ENCODE data around the gene CNTN4. TPM values are rescaled to one million over a fixed set of nuclear protein-coding genes. Genes with fewer than 3 reads are reported as not detected.

The CNTN4 gene
- total RNA-seq, 1 donor from 2014 or later = not detected

DNA sequence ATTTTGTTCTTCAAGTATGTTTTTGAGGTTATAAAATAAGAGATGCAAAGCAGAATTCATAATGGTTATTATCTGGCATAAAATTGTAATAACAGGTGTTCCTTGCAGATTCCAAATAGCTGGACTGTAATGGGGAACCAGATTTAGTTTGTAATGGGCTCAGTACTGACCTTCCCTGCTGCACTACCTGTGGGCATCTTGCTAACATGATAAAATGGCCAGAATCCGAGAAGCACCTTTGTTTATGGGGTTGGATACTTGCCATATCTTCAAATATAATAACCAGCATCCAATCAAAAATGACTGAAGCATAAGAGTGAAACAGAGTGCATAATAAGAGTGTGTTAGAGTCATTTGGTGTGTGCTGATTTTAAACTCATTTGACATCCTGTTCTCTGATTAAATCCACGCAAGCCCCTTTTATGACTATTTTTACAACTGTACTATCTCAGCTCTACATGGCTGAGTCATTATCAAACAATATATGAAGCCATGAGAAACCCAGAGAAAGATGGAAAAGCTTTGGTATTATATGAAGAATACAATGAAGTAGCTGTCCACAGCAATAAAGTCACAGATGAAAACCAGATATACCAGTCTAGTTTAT lies 292.4 kb downstream of the CNTN4 start:
- DNase-seq (ENCODE audit: low read depth in 2 of 2) = no peak

DNA sequence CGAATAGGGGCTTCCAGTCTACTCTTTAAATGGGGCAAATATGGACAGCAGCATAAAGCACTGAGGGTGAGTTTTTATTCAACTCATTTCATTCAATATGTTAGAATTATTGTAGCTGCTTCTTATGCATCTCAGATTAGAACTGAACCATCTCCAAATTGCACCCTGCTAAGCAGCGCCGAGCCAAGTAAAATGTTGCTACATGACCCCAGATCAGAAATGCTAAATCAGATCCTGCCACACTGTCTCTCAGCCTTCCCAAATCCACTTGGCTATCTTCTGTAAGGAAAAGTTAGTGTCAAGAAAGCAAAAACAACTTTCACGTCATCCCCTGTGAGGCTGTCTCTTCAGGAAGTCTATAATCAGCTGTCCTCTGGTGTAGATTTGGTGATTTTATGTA lies 293.2 kb downstream of the CNTN4 start:
- DNase-seq (ENCODE audit: low read depth in 2 of 2) = no peak

DNA sequence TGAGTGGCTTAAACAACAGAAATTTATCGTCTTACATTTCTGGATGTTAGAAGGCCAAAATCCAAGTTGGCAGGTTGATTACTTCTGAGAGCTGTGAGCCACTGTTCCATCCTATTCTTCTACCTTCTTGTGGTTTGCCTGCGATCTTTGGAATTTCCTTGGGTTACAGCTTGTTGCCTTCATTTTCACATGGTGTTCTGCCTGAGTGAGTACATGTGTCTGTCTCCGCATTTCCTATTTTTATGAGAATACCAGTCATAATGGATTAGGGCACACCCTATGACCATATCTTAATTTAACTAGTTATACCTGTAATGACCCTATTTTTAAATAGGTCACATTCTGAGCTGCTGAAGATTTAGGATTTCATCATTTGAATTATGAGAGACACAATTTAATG lies 294.3 kb downstream of the CNTN4 start:
- no peak for DNase-seq (ENCODE audit: low read depth in 2 of 2)

DNA sequence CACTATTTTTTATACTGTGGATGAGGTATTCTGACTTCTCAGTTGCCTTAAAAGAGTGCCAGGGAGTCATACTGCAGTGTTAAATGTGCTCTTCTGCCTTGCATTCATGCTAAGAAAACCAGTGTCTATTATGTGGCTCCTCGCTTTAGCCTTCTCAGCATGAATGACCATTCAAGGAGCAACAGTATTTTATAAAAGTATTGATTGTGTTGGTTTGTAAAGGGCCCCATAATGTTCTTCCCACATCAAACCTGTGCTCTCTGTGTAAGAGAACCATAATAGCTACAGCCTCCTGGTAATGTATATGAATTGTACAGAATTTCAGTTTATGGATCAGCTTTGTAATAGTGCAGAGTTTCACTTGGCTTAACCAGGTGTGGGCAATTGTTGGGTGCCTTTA lies 316.4 kb downstream of the CNTN4 start:
- DNase-seq (ENCODE audit: low read depth in 2 of 2) = no peak

DNA sequence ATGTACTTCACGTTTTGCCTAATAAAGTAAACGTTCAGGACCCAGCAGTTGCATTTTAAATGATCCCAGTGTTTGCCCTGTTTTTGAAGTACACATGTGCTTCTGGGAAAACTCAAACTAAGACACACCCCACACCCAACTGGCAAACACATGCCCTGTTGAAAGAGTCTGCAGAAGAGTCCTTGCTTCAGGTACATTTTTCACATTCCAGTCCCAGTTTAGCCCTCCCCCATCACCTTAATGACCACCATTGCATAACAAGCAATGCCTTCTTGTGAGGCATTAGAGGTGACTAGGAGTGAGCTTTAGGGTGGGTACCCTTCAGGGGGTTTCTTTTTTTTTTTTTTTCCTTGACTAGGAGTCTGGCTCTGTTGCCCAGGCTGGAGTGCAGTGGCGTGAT lies 322.3 kb downstream of the CNTN4 start:
- no peak for DNase-seq (ENCODE audit: low read depth in 2 of 2)

DNA sequence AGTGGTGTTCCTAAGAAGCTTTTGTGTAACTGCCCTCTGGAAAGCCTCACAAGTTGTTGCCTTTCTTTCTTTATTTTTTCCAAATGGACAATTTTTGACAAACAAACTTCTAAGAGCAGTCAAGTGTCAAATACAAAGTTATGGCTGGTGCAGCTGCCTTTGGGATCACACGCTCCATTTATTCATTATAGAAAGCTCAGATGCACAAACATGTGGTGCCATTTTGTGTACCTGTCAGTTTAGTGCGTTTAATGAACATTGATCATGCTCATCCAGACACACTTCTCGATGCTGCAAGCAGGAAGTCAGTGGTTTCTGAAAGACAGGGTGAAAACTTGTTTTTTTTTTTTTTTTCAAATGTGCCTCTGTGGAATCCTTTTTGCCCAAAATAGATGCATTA lies 324.5 kb downstream of the CNTN4 start:
- no peak for DNase-seq (ENCODE audit: low read depth in 2 of 2)

DNA sequence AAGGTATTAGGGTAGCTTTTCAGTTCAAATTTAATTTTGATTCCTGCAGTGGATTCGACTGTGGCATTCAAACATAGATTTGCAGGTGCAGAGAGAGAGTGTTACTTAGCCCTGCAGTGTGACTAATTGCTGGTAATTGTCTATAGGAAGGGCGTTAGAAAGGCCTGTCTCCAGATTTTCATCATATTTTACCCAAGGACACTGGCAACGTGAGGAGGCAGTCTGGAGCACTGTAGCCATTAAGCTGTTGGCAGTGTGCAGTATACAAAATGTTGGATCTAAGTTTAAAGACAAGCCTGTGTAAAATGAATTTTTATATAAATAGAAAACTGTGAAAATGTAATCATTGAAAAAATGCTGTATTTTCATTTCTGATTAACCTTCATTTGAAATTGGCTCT lies 342.9 kb downstream of the CNTN4 start:
- no peak for DNase-seq (ENCODE audit: low read depth in 2 of 2)

DNA sequence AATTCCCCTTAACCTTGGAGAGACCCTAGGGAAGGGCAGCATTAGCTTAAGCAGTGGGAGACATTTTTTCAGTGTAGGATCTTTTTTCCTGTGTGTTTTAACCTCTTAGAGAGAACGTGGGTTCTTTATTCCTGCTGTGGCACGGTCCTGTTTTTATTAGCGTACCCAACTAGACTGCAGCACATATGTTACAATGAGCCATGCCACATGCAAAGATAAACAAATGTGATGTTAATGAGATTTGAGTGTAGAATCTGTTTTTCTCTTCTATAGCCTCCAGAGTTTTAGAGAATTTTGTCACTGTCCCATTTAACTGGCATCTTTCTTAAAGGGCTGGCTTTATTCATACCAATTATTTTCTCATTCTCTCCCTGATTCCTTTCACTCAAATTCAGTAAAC lies 347.5 kb downstream of the CNTN4 start:
- no peak for DNase-seq (ENCODE audit: low read depth in 2 of 2)

DNA sequence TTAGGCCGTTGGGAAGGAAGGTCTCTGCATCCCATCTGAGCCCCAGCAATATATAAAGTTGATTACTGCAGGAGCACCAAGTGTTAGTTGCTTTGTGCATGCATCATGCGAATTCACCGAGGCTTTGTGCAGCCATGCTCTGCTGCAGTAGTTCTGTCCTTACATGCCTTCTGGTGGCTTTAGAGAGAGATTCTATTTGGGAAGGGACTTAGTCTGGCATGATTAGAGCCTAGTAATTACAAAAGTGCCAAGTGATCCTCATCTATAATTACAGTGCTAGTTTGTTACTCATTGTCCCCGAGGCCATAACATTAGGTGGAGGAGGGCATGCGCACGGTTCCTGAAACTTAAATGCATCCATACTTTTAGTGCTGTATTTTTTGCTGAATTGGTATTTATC lies 353.6 kb downstream of the CNTN4 start:
- no peak for DNase-seq (ENCODE audit: low read depth in 2 of 2)

DNA sequence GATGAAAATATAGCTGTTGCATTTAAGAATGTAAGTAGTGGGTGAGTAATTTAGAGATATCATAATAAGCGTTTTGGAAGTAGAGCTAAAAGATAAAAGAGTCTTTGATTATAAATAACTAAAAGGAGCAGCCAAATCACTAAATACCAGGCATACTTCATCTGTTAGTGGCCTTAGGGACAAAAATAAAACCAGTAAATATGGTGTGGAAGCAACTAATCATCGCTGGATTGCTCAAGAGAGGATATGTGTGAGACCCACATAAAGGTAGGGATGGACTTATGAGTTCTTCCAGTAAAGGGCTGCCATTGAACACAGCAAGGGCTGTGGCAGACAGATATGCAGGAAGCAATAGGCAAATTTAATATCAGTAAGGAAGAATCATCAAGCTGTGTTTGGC lies 356.2 kb downstream of the CNTN4 start:
- DNase-seq (ENCODE audit: low read depth in 2 of 2) = no peak

DNA sequence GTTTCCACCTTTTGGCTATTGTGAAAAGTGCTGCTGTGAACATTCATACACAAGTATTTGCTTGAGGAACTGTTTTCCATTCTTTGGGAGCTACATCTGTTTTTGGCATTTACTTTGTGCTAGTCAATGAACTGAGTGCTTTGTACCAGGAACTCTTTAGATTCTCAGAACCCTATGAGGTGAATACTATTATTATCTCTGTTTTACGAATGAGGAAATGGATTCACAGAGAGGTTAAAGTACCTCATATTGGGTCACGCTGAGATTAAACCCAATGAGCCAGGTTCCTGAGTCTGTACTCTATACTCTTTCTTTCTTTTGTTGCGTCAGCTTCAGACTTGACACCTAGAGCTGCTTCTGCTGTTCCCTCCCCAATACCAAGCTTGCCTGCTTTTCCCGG lies 358.1 kb downstream of the CNTN4 start:
- no peak for DNase-seq (ENCODE audit: low read depth in 2 of 2)

DNA sequence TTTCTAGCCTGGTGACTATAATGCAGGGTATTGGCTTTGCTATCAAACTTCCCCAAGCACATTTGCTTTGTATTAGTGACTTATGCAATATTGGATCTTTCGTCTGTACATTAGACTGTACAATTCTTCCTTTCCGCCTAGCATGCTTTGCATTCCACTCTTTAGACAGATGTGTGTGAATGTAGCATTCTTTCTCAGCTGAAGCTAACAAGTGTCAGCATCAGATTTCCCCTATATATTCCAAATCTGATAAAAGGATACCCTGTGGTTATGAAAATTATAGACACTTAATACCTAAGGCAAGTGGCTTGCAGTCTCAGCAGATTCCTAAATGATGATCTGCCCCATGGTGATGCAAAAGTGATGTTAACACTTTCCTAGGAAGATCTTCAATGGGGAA lies 360.1 kb downstream of the CNTN4 start:
- no peak for DNase-seq (ENCODE audit: low read depth in 2 of 2)

DNA sequence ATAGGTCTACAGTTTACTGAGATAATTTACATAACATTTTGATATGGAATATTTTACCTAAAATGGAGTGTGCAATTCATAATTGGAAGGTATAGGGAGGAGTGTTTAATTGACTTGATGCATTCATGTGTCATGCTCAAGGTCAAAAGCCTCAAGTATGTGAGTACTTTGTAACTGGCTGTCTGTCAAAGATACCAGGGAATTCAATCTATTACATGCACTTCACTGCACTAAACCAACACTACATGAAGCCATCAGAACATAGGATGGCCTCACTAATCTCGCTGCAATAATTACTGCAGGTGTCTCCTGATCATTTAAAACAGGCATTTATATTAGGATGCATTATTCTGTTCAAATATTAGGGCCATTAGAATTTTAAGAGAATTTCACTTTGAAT lies 367.2 kb downstream of the CNTN4 start:
- no peak for DNase-seq (ENCODE audit: low read depth in 2 of 2)

DNA sequence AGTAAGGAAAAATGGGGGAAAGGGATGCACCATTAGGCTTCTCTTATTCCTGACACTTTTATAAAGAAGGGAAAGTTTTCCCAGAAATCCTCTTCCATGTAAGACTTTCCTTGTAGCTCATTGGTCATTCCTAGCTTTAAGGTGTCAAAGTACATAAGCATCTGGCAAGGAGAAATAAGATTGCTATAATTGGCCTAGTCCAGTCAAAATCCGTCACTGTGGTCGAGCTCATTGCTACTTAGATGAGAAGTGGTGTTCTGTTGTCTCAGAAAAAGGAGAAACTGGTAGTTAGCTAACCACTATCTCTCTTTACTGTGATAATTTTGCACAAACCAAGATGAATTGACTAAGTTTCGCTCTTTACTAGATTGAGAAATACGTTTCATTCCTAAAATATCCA lies 370.1 kb downstream of the CNTN4 start:
- DNase-seq (ENCODE audit: low read depth in 2 of 2) = no peak

DNA sequence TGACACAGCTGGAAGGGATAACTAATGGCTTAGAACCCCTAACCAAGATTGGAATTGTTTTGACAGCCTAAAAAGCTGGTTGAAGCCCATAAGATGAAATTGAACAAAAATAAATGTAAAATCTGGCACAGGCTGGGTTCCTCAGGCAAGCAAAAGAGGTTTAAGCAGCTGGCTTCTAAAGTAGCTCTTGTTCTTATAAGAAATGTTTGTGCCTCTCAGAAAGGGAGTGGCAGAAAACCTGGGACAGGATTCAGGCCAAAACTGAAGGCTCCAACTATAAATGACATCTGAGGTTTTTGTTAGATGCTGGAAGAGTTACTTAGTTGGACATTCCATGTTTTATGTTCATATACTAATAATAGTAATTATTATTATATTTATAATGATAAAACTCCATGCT lies 378.3 kb downstream of the CNTN4 start:
- DNase-seq (ENCODE audit: low read depth in 2 of 2) = no peak

DNA sequence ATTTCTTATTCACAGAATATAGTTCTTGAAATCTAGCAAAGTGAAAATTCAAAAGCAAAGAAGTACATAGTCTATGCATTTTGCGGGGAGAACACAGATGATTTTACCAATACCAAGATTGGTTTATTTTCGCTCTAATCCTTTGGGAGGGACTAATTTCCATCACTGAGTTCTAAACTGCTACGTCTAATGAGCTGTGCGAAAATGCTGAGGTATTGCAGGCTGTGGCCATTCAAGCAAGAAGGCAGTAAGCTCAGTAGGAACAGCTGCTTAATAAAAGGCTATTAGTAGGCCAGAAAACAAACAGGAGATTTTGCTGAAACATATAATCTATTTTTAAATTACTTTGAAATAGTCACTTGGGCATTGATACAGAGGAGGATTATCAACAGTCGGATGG lies 379.0 kb downstream of the CNTN4 start:
- DNase-seq (ENCODE audit: low read depth in 2 of 2) = no peak

DNA sequence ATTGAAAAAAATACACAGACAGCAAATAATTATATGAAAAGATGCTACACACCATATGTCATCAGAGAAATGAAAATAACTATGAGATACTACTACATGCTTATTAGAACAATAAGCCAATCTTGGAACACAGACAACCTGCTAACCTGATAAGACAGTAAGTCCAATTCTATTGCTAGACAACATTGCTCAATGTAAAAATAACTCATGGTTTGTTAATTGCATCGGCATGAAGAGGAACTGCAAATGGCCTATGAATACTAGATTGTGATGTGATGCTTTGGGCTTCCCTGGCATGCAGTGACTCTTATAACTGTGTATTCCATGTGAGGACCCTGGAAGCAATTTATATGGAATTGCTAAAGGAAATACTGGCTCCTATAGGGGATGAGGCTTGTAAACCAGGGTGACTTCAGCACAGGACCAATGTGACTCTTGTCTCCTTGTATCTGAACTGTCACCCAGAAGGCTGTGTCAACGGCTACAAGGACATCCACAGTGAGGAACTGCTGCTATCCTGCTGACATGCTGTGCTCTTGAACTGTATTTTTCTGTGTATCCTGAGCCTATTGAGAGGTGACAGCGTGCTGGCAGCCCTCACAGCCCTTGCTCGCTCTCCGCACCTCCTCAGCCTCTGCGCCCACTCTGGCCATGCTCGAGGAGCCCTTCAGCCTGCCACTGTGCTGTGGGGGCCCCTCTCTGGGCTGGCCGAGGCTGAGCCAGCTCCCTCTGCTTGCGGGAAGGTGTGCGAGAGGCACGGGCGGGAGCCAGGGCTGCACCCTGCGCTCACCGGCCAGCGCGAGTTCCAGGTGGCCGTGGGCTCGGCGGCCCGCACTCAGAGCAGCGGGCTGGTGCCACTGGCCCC lies 385.7 kb downstream of the CNTN4 start:
- no peak for DNase-seq (ENCODE audit: low read depth in 2 of 2)

DNA sequence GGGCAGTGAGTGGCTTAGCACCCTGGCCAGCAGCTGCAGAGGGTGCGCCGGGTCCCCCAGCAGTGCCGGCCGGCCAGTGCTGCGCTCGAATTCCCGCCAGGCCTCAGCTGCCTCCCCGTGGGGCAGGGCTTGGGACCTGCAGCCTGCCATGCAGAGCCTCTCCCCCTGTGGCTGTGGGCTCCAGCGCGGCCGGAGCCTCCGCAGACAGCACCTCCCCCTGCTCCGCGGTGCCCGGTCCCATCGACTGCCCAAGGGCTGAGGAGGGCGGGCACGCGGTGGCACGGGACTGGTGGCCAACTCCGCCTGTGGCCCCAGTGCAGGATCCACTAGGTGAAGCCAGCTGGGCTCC lies 386.3 kb downstream of the CNTN4 start:
- no peak for DNase-seq (ENCODE audit: low read depth in 2 of 2)

DNA sequence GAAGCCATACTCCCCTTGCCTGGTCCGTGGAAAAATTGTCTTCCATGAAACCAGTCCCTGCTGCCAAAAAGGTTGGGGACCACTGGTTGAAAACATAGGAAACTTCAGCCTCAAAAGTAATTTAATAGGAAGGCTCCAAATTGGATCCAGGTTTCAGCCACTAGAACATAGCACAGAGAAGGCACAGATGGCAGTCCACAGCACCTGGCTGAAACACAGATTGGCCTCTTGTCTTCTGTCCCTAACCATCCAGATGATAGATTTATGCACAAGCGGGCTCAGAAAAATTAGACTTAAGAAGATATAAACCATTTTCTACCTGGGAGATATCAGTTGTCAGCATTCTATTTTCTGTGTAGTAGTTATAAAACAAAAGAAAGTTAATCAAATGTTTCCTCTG lies 397.1 kb downstream of the CNTN4 start:
- no peak for DNase-seq (ENCODE audit: low read depth in 2 of 2)

DNA sequence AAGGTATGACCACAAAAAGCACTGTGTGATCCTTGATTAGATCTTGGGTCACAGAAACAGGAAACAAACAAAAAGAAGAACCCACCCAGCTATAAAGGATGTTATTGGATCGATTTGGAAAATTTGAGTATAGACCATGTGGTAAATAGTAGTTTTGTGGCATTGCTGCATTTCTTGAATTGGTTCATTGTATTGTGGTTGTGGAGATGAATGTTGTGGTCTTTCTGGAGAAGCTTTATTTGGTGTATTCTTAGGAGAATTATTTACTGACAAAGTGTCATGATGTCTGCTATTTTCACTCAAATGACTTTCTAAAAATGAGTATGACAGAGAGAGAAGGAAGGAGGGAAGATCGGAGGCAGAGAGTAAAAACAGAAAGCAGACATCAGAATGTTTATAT lies 406.2 kb downstream of the CNTN4 start:
- DNase-seq (ENCODE audit: low read depth in 2 of 2) = no peak

DNA sequence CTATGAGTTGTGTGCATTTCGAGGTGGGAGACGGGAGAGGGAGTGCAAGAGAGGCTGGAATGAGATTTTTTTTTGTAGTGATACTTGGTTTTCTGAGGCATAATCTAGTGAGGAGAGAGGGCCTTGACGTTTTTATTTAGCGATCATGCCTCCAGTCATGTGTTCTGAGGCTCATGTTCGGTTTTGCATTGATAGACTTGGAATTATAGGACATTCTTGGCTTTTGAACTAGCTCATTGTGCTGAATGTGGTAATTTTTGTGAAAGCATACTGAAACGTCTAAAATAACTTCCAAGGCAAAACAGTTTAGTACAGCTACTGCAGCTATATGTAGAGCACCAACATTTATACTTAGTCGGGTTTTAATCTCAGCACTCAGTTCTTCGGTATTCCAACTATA lies 408.1 kb downstream of the CNTN4 start:
- no peak for DNase-seq (ENCODE audit: low read depth in 2 of 2)

DNA sequence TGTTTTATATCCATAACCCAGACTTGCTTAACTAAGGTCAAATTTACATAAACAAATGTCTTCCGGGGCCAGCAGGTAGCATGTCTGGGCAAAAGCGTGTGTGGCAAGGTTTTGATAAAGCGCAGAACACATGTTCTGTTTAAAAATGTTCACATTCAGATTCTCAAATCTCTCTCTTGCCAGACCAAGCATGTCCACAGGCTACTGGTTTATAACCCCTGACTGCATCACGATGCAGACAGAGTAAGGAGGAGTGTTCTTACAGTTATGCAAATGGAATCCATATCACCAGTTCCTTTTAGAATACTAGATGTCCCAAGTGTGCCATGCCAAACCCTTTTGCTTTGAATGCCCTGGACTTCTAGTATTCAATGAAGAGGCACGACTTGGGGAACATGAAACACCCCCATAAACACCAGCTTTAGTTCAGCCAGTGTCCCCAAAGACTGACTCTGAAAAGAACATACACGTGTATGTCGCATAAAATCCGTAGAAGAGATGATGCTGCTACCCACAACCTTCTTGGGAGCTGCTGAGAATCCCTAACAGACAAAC lies 412.0 kb downstream of the CNTN4 start:
- DNase-seq (ENCODE audit: low read depth in 2 of 2) = no peak

DNA sequence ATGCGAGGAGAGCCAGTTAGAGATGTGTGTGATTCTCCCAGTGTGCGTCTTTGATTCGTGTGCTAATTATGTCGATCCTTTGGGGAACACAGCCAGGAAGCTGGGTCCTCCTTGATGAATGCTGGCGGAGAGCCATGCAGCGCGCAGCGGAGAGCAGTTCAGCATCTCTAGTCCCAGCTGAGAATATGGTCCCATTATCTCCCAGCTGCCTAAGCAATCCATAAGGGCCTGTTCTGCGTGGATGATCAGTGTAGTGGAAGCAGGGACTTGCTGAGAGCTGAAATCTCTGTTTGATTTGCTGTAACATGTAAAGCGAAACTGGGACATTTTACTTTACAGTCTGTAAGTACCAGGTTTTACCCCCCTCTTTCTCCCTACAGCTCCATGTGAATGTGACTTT lies 412.7 kb downstream of the CNTN4 start:
- DNase-seq (ENCODE audit: low read depth in 2 of 2) = no peak
